Adrenal gland (tissue), 12 donors: ENCODE results near the gene OGFRL1. TPM values are rescaled to one million over a fixed set of nuclear protein-coding genes. Genes with fewer than 3 reads are reported as not detected.

Experiments used
- DNase-seq, 7 donors: peaks; one replicate each; pipeline ENCODE4 v3.0.0-alpha.2; 2019 to 2020
- H3K27ac ChIP-seq, 5 donors: fragments of 200-600 bp; sonication (generic) in 4 of 5; 1 replicate in 3 of 5; 2 replicates in 2 of 5; pipeline versions ENCODE4 v1.5.1 to v1.8.0; 2016 to 2020; ENCODE audit warnings: mild to moderate bottlenecking in 1 of 5
- H3K27me3 ChIP-seq: fragments of 200-600 bp; 2 replicates; pipeline ENCODE4 v1.8.0; 2021
- H3K36me3 ChIP-seq, 2 donors: fragments of 200-600 bp; replicated peaks in 1 of 2; 1 replicate in 1 of 2; 2 replicates in 1 of 2; pipeline versions ENCODE4 v1.5.1 to v1.8.0; 2018 to 2022
- H3K4me1 ChIP-seq, 2 donors: fragments of 200-600 bp; replicated peaks in 1 of 2; 1 replicate in 1 of 2; 2 replicates in 1 of 2; pipeline versions ENCODE4 v1.5.1 to v1.8.0; 2018 to 2021
- H3K4me3 ChIP-seq, 4 donors: fragments of 200-600 bp; sonication (generic) in 3 of 4; one replicate each; pipeline ENCODE4 v1.5.1; 2016 to 2018
- H3K9me3 ChIP-seq, 3 donors: fragments of 200-600 bp; sonication (generic) in 1 of 3; replicated peaks in 1 of 3; 1 replicate in 2 of 3; 2 replicates in 1 of 3; pipeline versions ENCODE4 v1.5.1 to v1.8.0; 2016 to 2021
- POLR2A ChIP-seq, 2 donors: fragments of 450-650 bp; IDR thresholded peaks; one replicate each; pipeline ENCODE4 v1.6.1; 2017; ENCODE audit warnings: antibody characterized with exemption in 2 of 2, mild to moderate bottlenecking in 2 of 2, moderate library complexity in 1 of 2
- WGBS, 4 donors: extraction: QIAGEN DNeasy Blood & Tissue Kit in 2 of 4; methylation state at CpG; one replicate each; pipeline versions ENCODE4 v1.1.5 to v1.1.7; 2013 to 2017; 5-methylcytosine and 5-hydroxymethylcytosine counted together
- intact Hi-C, 2 donors: fragments of 100-400 bp; cut with DNase I; formaldehyde crosslinking; loops; one replicate each; pipeline versions ENCODE4 v1.14.1 to v1.15.0; 2022 to 2023
- polyA plus RNA-seq, 3 donors: library from polyadenylated mRNA; stranded (reverse); fragments of 200-250 nt in 2 of 3; fragments of 350-450 nt in 1 of 3; fragmentation: Illumina TruSeq in 1 of 3; extraction: RNeasy Lipid Tissue Mini Kit (QIAGEN cat#74804) in 1 of 3; gene quantifications; one replicate each; pipeline ENCODE4 v1.2.3, GENCODE V29; 2013 to 2014
- total RNA-seq, 9 donors: library from RNA; depleted of rRNA in 4 of 9; stranded (reverse); fragments of >200 nt in 4 of 9; fragments of 120-200 nt in 1 of 9; fragmentation: NEBNext Ultra II Directional in 1 of 9; extraction: Animal tissue kit (Norgen Biotek cat#: 25700) in 1 of 9; gene quantifications; one replicate each; pipeline versions ENCODE4 v1.1.0 to v1.2.4, GENCODE V29; 2013 to 2023
- TF ChIP-seq, protein P1 (sequence below), 6 experiments: fragments of 450-650 bp in 4 of 6; fragments of 200-600 bp in 2 of 6; sonication (generic) in 1 of 6; IDR thresholded peaks; 1 replicate in 5 of 6; 2 replicates in 1 of 6; pipeline versions ENCODE4 v1.5.1 to v1.8.0; 2016 to 2021; ENCODE audit warnings: antibody characterized with exemption in 6 of 6, mild to moderate bottlenecking in 2 of 6, moderate library complexity in 1 of 6
- donor health status: healthy with polysubstance abuse.
- donor health status: Bipolar disorder and iron deficiency.
- donor health status: DM: yes; HTN: yes; CAD: no.
- donor health status: DM: no; HTN: no; CAD: no.
- donor health status: DM: no; HTN: no; CAD: no.
- donor health status: DM: yes; HTN: yes; CAD: no.

Gene OGFRL1
- total and polyA plus RNA-seq, 12 donors = 5.3 to 33.4 (median 13.8) TPM

DNA sequence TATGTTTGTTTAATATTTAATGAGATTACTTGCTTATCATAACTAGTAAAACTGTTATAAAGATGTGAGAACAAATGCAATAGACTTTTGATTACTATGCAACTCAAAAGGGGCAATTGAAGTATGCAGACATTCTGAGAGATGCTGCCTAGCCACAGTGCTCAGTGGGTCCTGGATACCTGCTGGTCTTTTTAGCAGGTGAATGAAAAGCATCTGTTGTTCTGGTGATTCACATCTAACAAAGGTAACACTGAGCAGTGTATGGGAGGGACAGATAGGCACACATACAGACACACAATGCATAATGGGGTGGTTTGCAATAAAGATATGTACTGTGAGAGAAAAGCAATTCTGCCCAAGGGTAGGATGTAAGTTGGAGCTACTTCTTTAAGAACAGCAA lies 46.9 kb downstream of the OGFRL1 start:
- H3K27me3 ChIP-seq = no peaks in the 10 kb centered on the region
- no peaks in the 10 kb centered on the region for H3K36me3 ChIP-seq
- H3K27ac ChIP-seq = no peak overlapping the region
- intact Hi-C loops = no loop called here
- no peaks in the 10 kb centered on the region for H3K9me3 ChIP-seq
- no peak overlapping the region for H3K4me3 ChIP-seq
- no peak for DNase-seq
- no peak for TF ChIP-seq POLR2A (IDR thresholded peaks at IDR 0.05)
- TF ChIP-seq, protein P1, sequence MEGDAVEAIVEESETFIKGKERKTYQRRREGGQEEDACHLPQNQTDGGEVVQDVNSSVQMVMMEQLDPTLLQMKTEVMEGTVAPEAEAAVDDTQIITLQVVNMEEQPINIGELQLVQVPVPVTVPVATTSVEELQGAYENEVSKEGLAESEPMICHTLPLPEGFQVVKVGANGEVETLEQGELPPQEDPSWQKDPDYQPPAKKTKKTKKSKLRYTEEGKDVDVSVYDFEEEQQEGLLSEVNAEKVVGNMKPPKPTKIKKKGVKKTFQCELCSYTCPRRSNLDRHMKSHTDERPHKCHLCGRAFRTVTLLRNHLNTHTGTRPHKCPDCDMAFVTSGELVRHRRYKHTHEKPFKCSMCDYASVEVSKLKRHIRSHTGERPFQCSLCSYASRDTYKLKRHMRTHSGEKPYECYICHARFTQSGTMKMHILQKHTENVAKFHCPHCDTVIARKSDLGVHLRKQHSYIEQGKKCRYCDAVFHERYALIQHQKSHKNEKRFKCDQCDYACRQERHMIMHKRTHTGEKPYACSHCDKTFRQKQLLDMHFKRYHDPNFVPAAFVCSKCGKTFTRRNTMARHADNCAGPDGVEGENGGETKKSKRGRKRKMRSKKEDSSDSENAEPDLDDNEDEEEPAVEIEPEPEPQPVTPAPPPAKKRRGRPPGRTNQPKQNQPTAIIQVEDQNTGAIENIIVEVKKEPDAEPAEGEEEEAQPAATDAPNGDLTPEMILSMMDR (IDR thresholded peaks at IDR 0.05) = no peak
- H3K4me1 ChIP-seq = peaks cover 0 to 8% of the 10 kb centered on the region in 2 donors

DNA sequence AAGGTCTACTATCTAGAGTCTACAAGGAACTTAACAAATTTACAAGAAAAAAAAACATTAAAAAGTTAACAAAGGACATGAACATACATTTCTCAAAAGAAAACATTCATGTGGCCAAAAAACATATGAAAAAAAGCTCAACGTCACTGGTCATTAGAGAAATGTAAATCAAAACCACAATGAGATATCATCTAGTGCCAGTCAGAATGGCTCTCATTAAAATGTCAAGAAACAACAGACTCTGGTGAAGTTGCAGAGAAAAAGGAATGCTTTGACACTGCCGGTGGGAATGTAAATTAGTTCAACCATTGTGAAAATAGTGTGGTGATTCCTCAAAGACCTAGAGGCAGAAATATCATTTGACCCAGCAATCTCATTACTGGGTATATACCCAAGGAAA lies 48.3 kb downstream of the OGFRL1 start:
- Histone ChIP-seq H3K4me1 (peaks cover 0 to 8% of the 10 kb centered on the region in 2 donors), H3K36me3 (no peaks in the 10 kb centered on the region), H3K27ac (no peak overlapping the region), H3K9me3 (no peaks in the 10 kb centered on the region), H3K4me3 (no peak overlapping the region), H3K27me3 (no peaks in the 10 kb centered on the region)
- TF ChIP-seq, protein P1 (IDR thresholded peaks at IDR 0.05) = no peak
- TF ChIP-seq POLR2A (IDR thresholded peaks at IDR 0.05) = no peak
- 57 to 76% (median 69%) methylated on average over 2 of the region's 2 CpGs for WGBS, 4 donors
- no peak for DNase-seq
- intact Hi-C loops = no loop called here

- no peaks in the 10 kb centered on the region for H3K27me3 ChIP-seq
- H3K36me3 ChIP-seq = no peaks in the 10 kb centered on the region
- no peak overlapping the region for H3K27ac ChIP-seq
- intact Hi-C loops = no loop called here
- DNase-seq = no peak
- no peaks in the 10 kb centered on the region for H3K9me3 ChIP-seq
- 76 to 90% (median 86%) methylated on average over 4 of the region's 4 CpGs for WGBS, 4 donors
- H3K4me3 ChIP-seq = no peak overlapping the region
- TF ChIP-seq, protein P1 (IDR thresholded peaks at IDR 0.05) = no peak
- TF ChIP-seq POLR2A (IDR thresholded peaks at IDR 0.05) = no peak
- H3K4me1 ChIP-seq = peaks cover 0 to 5% of the 10 kb centered on the region in 2 donors
Measured at GRCh38 chr6:71338540-71339316, 50.1 kb downstream of the OGFRL1 start.

- no peak for TF ChIP-seq POLR2A (IDR thresholded peaks at IDR 0.05)
- TF ChIP-seq, protein P1 (IDR thresholded peaks at IDR 0.05) = no peak
- no peak for DNase-seq
- no peaks in the 10 kb centered on the region for H3K36me3 ChIP-seq
- intact Hi-C loops = loop anchor here in 1 of 2 donors (10.0 kb wide), 1 partner anchor 148 kb away; no protein-coding TSS in a partner anchor
- no peaks in the 10 kb centered on the region for H3K27me3 ChIP-seq
- H3K4me3 ChIP-seq = no peak overlapping the region
- no peaks in the 10 kb centered on the region for H3K9me3 ChIP-seq
- no peak overlapping the region for H3K27ac ChIP-seq
- 63 to 87% (median 76%) methylated on average over 2 of the region's 2 CpGs for WGBS, 4 donors
- H3K4me1 ChIP-seq = peaks cover 0 to 6% of the 10 kb centered on the region in 2 donors
Measured at GRCh38 chr6:71342772-71343171, 54.2 kb downstream of the OGFRL1 start.
